ENCODE data around the gene IL2RA.

IL2RA gene

GRCh38 chr10:6037422-6037821 lies 24.7 kb downstream of the IL2RA start:
- POLR2A ChIA-PET = no interaction called here
- no peak for TF ChIP-seq CTCF (IDR thresholded peaks at IDR 0.05; ENCODE audit: control extremely low read depth, extremely low read depth, low read depth, missing control alignments)
- no peak for DNase-seq (ENCODE audit: extremely low spot score)
- CTCF ChIA-PET = interaction anchor here (0.9 to 4.0 kb wide), 10 partner anchors 9 to 364 kb away, joined by 3 to 24 read pairs (median 3); no protein-coding TSS in a partner anchor

- no peak for TF ChIP-seq CTCF (IDR thresholded peaks at IDR 0.05; ENCODE audit: control extremely low read depth, extremely low read depth, low read depth, missing control alignments)
Observed at GRCh38 chr10:6036861-6037321, 25.3 kb downstream of the IL2RA start.

GRCh38 chr10:6035931-6036575 lies 26.1 kb downstream of the IL2RA start:
- ChIA-PET POLR2A (no interaction called here), CTCF (interaction anchor here (1.7 to 4.0 kb wide), 4 partner anchors 8 to 22 kb away, joined by 3 to 24 read pairs (median 12); no protein-coding TSS in a partner anchor)
- no peak for TF ChIP-seq CTCF (IDR thresholded peaks at IDR 0.05; ENCODE audit: control extremely low read depth, extremely low read depth, low read depth, missing control alignments)
- DNase-seq (ENCODE audit: extremely low spot score) = no peak

More at GRCh38 chr10:6036861-6037321, 25.3 kb downstream of the IL2RA start:
- ChIA-PET POLR2A (no interaction called here), CTCF (interaction anchor here (0.9 to 4.0 kb wide), 8 partner anchors 9 to 165 kb away, joined by 3 to 24 read pairs (median 4); no protein-coding TSS in a partner anchor)
- DNase-seq (ENCODE audit: extremely low spot score) = no peak

- no peak for TF ChIP-seq CTCF (IDR thresholded peaks at IDR 0.05; ENCODE audit: control extremely low read depth, extremely low read depth, low read depth, missing control alignments)
- POLR2A ChIA-PET = no interaction called here
- CTCF ChIA-PET = interaction anchor here (1.7 to 4.0 kb wide), 3 partner anchors 9 to 21 kb away, joined by 4 to 24 read pairs (median 9); no protein-coding TSS in a partner anchor
- DNase-seq (ENCODE audit: extremely low spot score) = no peak
Observed at GRCh38 chr10:6035101-6035834, 26.9 kb downstream of the IL2RA start.

GRCh38 chr10:6034371-6034770 lies 27.8 kb downstream of the IL2RA start:
- POLR2A ChIA-PET = no interaction called here
- DNase-seq (ENCODE audit: extremely low spot score) = no peak
- CTCF ChIA-PET = interaction anchor here (0.9 to 2.4 kb wide), 7 partner anchors 8 to 72 kb away, joined by 3 to 9 read pairs (median 4); no protein-coding TSS in a partner anchor
- no peak for TF ChIP-seq CTCF (IDR thresholded peaks at IDR 0.05; ENCODE audit: control extremely low read depth, extremely low read depth, low read depth, missing control alignments)

- ChIA-PET CTCF (interaction anchor here (0.9 to 2.4 kb wide), 7 partner anchors 8 to 72 kb away, joined by 3 to 9 read pairs (median 4); no protein-coding TSS in a partner anchor), POLR2A (no interaction called here)
- DNase-seq (ENCODE audit: extremely low spot score) = no peak
- TF ChIP-seq CTCF (IDR thresholded peaks at IDR 0.05; ENCODE audit: control extremely low read depth, extremely low read depth, low read depth, missing control alignments) = no peak
Observed at GRCh38 chr10:6033954-6034353, 28.2 kb downstream of the IL2RA start.
